SK-N-SH treated with all-trans-retinoic acid at 6 μM for 48 hours (cell line): ENCODE measurements around the gene GSG1L.

ENCODE experiments used
- ATAC-seq: fragments of 200-7000 bp; cut with Tn5 transposase; 3 replicates; pipeline ENCODE4 v1.9.1; 2020; ENCODE audit warnings: mild to moderate bottlenecking, moderate library complexity
- ARNTL ChIP-seq: fragments of 450-650 bp; formaldehyde crosslinking; IDR thresholded peaks from 2 replicates; pipeline ENCODE4 v1.5.0; 2020; ENCODE audit warnings: low read depth, mild to moderate bottlenecking, moderate library complexity, borderline replicate concordance
- BACH2 ChIP-seq: fragments of 250-450 bp; sonication (Bioruptor Pico); IDR thresholded peaks from 2 replicates; pipeline ENCODE4 v1.9.0; 2021; ENCODE audit warnings: mild to moderate bottlenecking, borderline replicate concordance
- CREB5 ChIP-seq: fragments of 250-450 bp; sonication (Bioruptor Pico); IDR thresholded peaks from 2 replicates; pipeline ENCODE4 v1.5.1; 2020; ENCODE audit warnings: low read depth, mild to moderate bottlenecking, moderate library complexity
- CSRNP3 ChIP-seq: fragments of 250-450 bp; sonication (Bioruptor Pico); IDR thresholded peaks from 2 replicates; pipeline ENCODE4 v1.5.1; 2021; ENCODE audit warnings: mild to moderate bottlenecking, moderate library complexity
- ESRRG ChIP-seq: fragments of 250-450 bp; sonication (Bioruptor Pico); IDR thresholded peaks from 2 replicates; pipeline ENCODE4 v1.6.1; 2021; ENCODE audit warnings: mild to moderate bottlenecking
- ISL1 ChIP-seq: fragments of 250-450 bp; sonication (Bioruptor Pico); IDR thresholded peaks from 2 replicates; pipeline ENCODE4 v2.1.2; 2022; ENCODE audit warnings: mild to moderate bottlenecking, moderate library complexity
- OSR1 ChIP-seq: fragments of 250-450 bp; sonication (Bioruptor Pico); IDR thresholded peaks from 2 replicates; pipeline ENCODE4 v1.8.0; 2022; ENCODE audit warnings: moderate library complexity, mild to moderate bottlenecking, inconsistent platforms
- PPARA ChIP-seq: fragments of 250-450 bp; sonication (Bioruptor Pico); IDR thresholded peaks from 2 replicates; pipeline ENCODE4 v1.5.0; 2020; ENCODE audit warnings: mild to moderate bottlenecking, borderline replicate concordance
- RARB ChIP-seq: fragments of 250-450 bp; sonication (Bioruptor Pico); IDR thresholded peaks from 2 replicates; pipeline ENCODE4 v1.8.0; 2021; ENCODE audit warnings: mild to moderate bottlenecking, moderate library complexity
- SNAI2 ChIP-seq: fragments of 250-450 bp; sonication (Bioruptor Pico); IDR thresholded peaks from 2 replicates; pipeline ENCODE4 v1.5.0; 2020; ENCODE audit warnings: mild to moderate bottlenecking, moderate library complexity
- TOX ChIP-seq: fragments of 250-450 bp; sonication (Bioruptor Pico); IDR thresholded peaks from 2 replicates; pipeline ENCODE4 v1.8.0; 2021; ENCODE audit warnings: mild to moderate bottlenecking, moderate library complexity, borderline replicate concordance
- TSHZ2 ChIP-seq: fragments of 250-450 bp; sonication (Bioruptor Pico); IDR thresholded peaks from 2 replicates; pipeline ENCODE4 v1.5.0; 2020; ENCODE audit warnings: mild to moderate bottlenecking, moderate library complexity
- ZC3H10 ChIP-seq: fragments of 250-450 bp; sonication (Bioruptor Pico); IDR thresholded peaks from 2 replicates; pipeline ENCODE4 v1.5.1; 2021; ENCODE audit warnings: mild to moderate bottlenecking, moderate library complexity
- ZFP3 ChIP-seq: fragments of 250-450 bp; sonication (Bioruptor Pico); IDR thresholded peaks from 2 replicates; pipeline ENCODE4 v1.5.0; 2020; ENCODE audit warnings: mild to moderate bottlenecking, moderate library complexity
- ZFP30 ChIP-seq: fragments of 450-650 bp; formaldehyde crosslinking; IDR thresholded peaks from 2 replicates; pipeline ENCODE4 v1.5.0; 2022; ENCODE audit warnings: mild to moderate bottlenecking, moderate library complexity
- ZNF565 ChIP-seq: fragments of 450-650 bp; formaldehyde crosslinking; conservative IDR thresholded peaks from 2 replicates; pipeline ENCODE4 v1.5.0; 2020; ENCODE audit warnings: low read depth, mild to moderate bottlenecking, moderate library complexity
- ZNF8 ChIP-seq: fragments of 450-650 bp; formaldehyde crosslinking; IDR thresholded peaks from 2 replicates; pipeline ENCODE4 v1.5.0; 2020; ENCODE audit warnings: mild to moderate bottlenecking, moderate library complexity
- TF ChIP-seq, protein P1 (sequence below): fragments of 250-450 bp; sonication (Bioruptor Pico); IDR thresholded peaks from 2 replicates; pipeline ENCODE4 v1.8.0; 2020; ENCODE audit warnings: mild to moderate bottlenecking, moderate library complexity, borderline replicate concordance
- TF ChIP-seq, protein P2 (sequence below): fragments of 250-450 bp; sonication (Bioruptor Pico); IDR thresholded peaks from 2 replicates; pipeline ENCODE4 v1.8.0; 2021; ENCODE audit warnings: low read depth, mild to moderate bottlenecking, moderate library complexity, borderline replicate concordance

GSG1L gene

GRCh38 chr16:27828671-27829070 lies 234.8 kb downstream of the GSG1L start:
- TF ChIP-seq ARNTL (CRISPR knock-in tag) = no peak
- no peak for TF ChIP-seq ZFP3 (CRISPR knock-in tag)
- no peak for TF ChIP-seq ZFP30
- no peak for TF ChIP-seq BACH2 (CRISPR knock-in tag)
- TF ChIP-seq SNAI2 = no peak
- TF ChIP-seq RARB (CRISPR knock-in tag) = no peak
- TF ChIP-seq ISL1 (CRISPR knock-in tag) = no peak
- TF ChIP-seq, protein P1, sequence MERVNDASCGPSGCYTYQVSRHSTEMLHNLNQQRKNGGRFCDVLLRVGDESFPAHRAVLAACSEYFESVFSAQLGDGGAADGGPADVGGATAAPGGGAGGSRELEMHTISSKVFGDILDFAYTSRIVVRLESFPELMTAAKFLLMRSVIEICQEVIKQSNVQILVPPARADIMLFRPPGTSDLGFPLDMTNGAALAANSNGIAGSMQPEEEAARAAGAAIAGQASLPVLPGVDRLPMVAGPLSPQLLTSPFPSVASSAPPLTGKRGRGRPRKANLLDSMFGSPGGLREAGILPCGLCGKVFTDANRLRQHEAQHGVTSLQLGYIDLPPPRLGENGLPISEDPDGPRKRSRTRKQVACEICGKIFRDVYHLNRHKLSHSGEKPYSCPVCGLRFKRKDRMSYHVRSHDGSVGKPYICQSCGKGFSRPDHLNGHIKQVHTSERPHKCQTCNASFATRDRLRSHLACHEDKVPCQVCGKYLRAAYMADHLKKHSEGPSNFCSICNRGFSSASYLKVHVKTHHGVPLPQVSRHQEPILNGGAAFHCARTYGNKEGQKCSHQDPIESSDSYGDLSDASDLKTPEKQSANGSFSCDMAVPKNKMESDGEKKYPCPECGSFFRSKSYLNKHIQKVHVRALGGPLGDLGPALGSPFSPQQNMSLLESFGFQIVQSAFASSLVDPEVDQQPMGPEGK = no peak
- TF ChIP-seq ZNF8 (CRISPR knock-in tag) = no peak
- TF ChIP-seq TSHZ2 (CRISPR knock-in tag) = no peak
- no peak for TF ChIP-seq PPARA (CRISPR knock-in tag)
- TF ChIP-seq, protein P2, sequence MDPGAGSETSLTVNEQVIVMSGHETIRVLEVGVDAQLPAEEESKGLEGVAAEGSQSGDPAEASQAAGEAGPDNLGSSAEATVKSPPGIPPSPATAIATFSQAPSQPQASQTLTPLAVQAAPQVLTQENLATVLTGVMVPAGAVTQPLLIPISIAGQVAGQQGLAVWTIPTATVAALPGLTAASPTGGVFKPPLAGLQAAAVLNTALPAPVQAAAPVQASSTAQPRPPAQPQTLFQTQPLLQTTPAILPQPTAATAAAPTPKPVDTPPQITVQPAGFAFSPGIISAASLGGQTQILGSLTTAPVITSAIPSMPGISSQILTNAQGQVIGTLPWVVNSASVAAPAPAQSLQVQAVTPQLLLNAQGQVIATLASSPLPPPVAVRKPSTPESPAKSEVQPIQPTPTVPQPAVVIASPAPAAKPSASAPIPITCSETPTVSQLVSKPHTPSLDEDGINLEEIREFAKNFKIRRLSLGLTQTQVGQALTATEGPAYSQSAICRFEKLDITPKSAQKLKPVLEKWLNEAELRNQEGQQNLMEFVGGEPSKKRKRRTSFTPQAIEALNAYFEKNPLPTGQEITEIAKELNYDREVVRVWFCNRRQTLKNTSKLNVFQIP (CRISPR knock-in tag) = no peak
- no peak for TF ChIP-seq ZC3H10 (CRISPR knock-in tag)
- TF ChIP-seq OSR1 (CRISPR knock-in tag) = no peak
- ATAC-seq = no peak

- no peak for TF ChIP-seq BACH2 (CRISPR knock-in tag)
- no peak for TF ChIP-seq ZNF565 (CRISPR knock-in tag)
- TF ChIP-seq SNAI2 = no peak
- no peak for TF ChIP-seq CSRNP3
- TF ChIP-seq OSR1 (CRISPR knock-in tag) = no peak
- TF ChIP-seq, protein P2 (CRISPR knock-in tag) = no peak
- TF ChIP-seq CREB5 (CRISPR knock-in tag) = no peak
- TF ChIP-seq, protein P1 = no peak
- no peak for TF ChIP-seq PPARA (CRISPR knock-in tag)
- TF ChIP-seq ZFP30 = no peak
- no peak for TF ChIP-seq TOX (CRISPR knock-in tag)
- TF ChIP-seq ESRRG (CRISPR knock-in tag) = no peak
- ATAC-seq = no peak
Observed at GRCh38 chr16:27827765-27828164, 235.7 kb downstream of the GSG1L start.
